ENCODE measurements around the gene SRGN.

DNA sequence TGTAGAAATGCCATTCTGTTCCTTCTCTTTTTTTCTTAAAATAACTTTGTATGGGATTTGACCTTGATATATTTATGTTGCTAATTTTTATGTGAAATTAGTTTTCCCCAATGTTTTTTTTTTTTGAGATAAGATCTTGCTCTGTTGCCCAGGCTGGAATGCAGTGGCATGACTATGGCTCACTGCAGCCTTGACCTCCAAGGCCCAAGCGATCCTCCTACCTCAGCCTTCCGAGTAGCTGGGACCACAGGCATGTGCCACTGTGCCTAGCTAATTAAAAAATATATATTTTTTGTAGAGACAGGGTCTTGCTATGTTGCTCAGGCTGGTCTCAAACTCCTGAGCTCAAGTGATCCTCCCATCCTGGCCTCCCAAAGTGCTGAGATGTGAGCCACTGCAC is 52.1 kb downstream of the SRGN start:
- no peak for TF ChIP-seq POLR2A (IDR thresholded peaks at IDR 0.05)
- TF ChIP-seq, protein P1, sequence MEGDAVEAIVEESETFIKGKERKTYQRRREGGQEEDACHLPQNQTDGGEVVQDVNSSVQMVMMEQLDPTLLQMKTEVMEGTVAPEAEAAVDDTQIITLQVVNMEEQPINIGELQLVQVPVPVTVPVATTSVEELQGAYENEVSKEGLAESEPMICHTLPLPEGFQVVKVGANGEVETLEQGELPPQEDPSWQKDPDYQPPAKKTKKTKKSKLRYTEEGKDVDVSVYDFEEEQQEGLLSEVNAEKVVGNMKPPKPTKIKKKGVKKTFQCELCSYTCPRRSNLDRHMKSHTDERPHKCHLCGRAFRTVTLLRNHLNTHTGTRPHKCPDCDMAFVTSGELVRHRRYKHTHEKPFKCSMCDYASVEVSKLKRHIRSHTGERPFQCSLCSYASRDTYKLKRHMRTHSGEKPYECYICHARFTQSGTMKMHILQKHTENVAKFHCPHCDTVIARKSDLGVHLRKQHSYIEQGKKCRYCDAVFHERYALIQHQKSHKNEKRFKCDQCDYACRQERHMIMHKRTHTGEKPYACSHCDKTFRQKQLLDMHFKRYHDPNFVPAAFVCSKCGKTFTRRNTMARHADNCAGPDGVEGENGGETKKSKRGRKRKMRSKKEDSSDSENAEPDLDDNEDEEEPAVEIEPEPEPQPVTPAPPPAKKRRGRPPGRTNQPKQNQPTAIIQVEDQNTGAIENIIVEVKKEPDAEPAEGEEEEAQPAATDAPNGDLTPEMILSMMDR (IDR thresholded peaks at IDR 0.05): no peak

All from thyroid gland (tissue), 4 donors.